ENCODE results near the gene EIF3K.
"Not testable (repeated sequence)": the region's sequence is repeated elsewhere in the genome, so short reads cannot be mapped to it uniquely, and the experiment has no call there.

The EIF3K gene

GRCh38 chr19:38618590-38619360 is at the start of gene EIF3K:
TSS of gene EIF3K (plus strand) at chr19:38619188. CDS start at chr19:38619269, 81 bp downstream.
- peak; percentile 91 to 94 (median 94) for DNase-seq

- no peak for DNase-seq
Measured at GRCh38 chr19:38569368-38569983, 49.5 kb upstream of the EIF3K start.

- DNase-seq: no peak
Measured at GRCh38 chr19:38571682-38572081, 47.3 kb upstream of the EIF3K start.

- no peak for DNase-seq
Measured at GRCh38 chr19:38577826-38578225, 41.2 kb upstream of the EIF3K start.

GRCh38 chr19:38579304-38579703 is 39.7 kb upstream of the EIF3K start:
- DNase-seq: not testable (repeated sequence)

GRCh38 chr19:38580080-38580479 is 38.9 kb upstream of the EIF3K start:
- DNase-seq: no peak

GRCh38 chr19:38583219-38583984 is 35.6 kb upstream of the EIF3K start:
- DNase-seq: no peak

GRCh38 chr19:38583985-38584305 is 35.0 kb upstream of the EIF3K start:
- no peak for DNase-seq

GRCh38 chr19:38587562-38587961 is 31.4 kb upstream of the EIF3K start:
- no peak for DNase-seq

GRCh38 chr19:38588041-38588440 is 30.9 kb upstream of the EIF3K start:
- no peak for DNase-seq

GRCh38 chr19:38592940-38593339 is 26.0 kb upstream of the EIF3K start:
- DNase-seq: no peak

GRCh38 chr19:38596057-38596981 is 22.7 kb upstream of the EIF3K start:
- no peak for DNase-seq

- no peak for DNase-seq
Measured at GRCh38 chr19:38597075-38597474, 21.9 kb upstream of the EIF3K start.

- DNase-seq: no peak
Measured at GRCh38 chr19:38599722-38600121, 19.3 kb upstream of the EIF3K start.

- DNase-seq: not testable (repeated sequence)
Measured at GRCh38 chr19:38602856-38603255, 16.1 kb upstream of the EIF3K start.

- no peak for DNase-seq
Measured at GRCh38 chr19:38606131-38606530, 12.9 kb upstream of the EIF3K start.

GRCh38 chr19:38614289-38614688 is 4.7 kb upstream of the EIF3K start:
- DNase-seq: no peak

GRCh38 chr19:38615007-38615581 is 3.9 kb upstream of the EIF3K start:
- no peak for DNase-seq

GRCh38 chr19:38616265-38616664 is 2.7 kb upstream of the EIF3K start:
- no peak for DNase-seq

- DNase-seq: no peak
Measured at GRCh38 chr19:38617283-38617763, 1.7 kb upstream of the EIF3K start.

- DNase-seq: peak; percentile 16 to 62 (median 50)
Measured at GRCh38 chr19:38617764-38618589, 1.0 kb upstream of the EIF3K start, which contains the start of gene MAP4K1. TSS of gene MAP4K1 (minus strand) at chr19:38617953. CDS start at chr19:38617895, 58 bp downstream.
